ENCODE data around the gene MYL11. TPM values are rescaled to one million over a fixed set of nuclear protein-coding genes. Genes with fewer than 3 reads are reported as not detected.

Gene MYL11
- total RNA-seq, 1 experiment from 2014 or later, result not detected

- Histone ChIP-seq H3K27me3 (ENCODE audit: insufficient read depth, low read length) (no peaks in the 10 kb centered on the region), H3K9me2 (ENCODE audit: insufficient read depth) (no peaks in the 10 kb centered on the region), H3K27ac (ENCODE audit: low read depth, low read length) (no peak overlapping the region), H3K4me3 (replicated peaks in 1 of 2; ENCODE audit: low read depth in 1 of 2, low read length in 2 of 2) (no peak overlapping the region), H2AFZ (ENCODE audit: low read depth, low read length, poor library complexity, severe bottlenecking) (no peak overlapping the region), H3K9me3 (ENCODE audit: control insufficient read depth in 1 of 2, insufficient read depth in 1 of 2, low read depth in 1 of 2, low read length in 2 of 2) (no peaks in the 10 kb centered on the region), H3K79me2 (ENCODE audit: insufficient read depth, low read length) (no peaks in the 10 kb centered on the region), H3K9ac (ENCODE audit: low read length) (no peak overlapping the region; the same call in 1 of the 2 replicates), H3K4me1 (ENCODE audit: control insufficient read depth in 1 of 2, insufficient read depth in 2 of 2, low read length in 2 of 2) (peaks cover 13 to 32% of the 10 kb centered on the region in 2 experiments), H3K36me3 (ENCODE audit: control insufficient read depth in 1 of 2, insufficient read depth in 2 of 2, low read length in 2 of 2) (no peaks in the 10 kb centered on the region), H3K4me2 (ENCODE audit: low read length) (no peak overlapping the region), H4K20me1 (ENCODE audit: insufficient read depth) (no peaks in the 10 kb centered on the region)
- ChIA-PET POLR2A (no interaction called here), CTCF (no interaction called here), RAD21 (ENCODE audit: low non-redundant PET in 1 of 2, low total read pairs in 2 of 2, uncharacterized antibody in 2 of 2, unreplicated experiment in 2 of 2) (no interaction called here)
- no TSS peak for BruUV-seq (replicated peaks)
- ATAC-seq (no peak), DNase-seq (ENCODE audit: low read depth, low spot score) (no peak)
- TF ChIP-seq CEBPB (IDR thresholded peaks at IDR 0.05; ENCODE audit: low read depth) (no peak), SP1 (IDR thresholded peaks at IDR 0.05; ENCODE audit: low read depth) (no peak), POLR2A (IDR thresholded peaks at IDR 0.05; ENCODE audit: borderline replicate concordance, extremely low read depth, insufficient read depth, insufficient read length) (no peak), JUND (IDR thresholded peaks at IDR 0.05) (no peak), EZH2phosphoT487 (IDR thresholded peaks at IDR 0.05; ENCODE audit: borderline replicate concordance) (no peak), CTCF (IDR thresholded peaks at IDR 0.05 in 2 of 3, conservative IDR thresholded peaks at IDR 0.05 in 1 of 3; ENCODE audit: borderline replicate concordance in 1 of 3, insufficient read depth in 1 of 3, low read depth in 2 of 3, low read length in 2 of 3) (no peak), FOSL1 (IDR thresholded peaks at IDR 0.05; ENCODE audit: low read depth) (no peak), ZBTB33 (IDR thresholded peaks at IDR 0.05; ENCODE audit: extremely low read depth, insufficient replicate concordance, low read length) (no peak), REST (IDR thresholded peaks at IDR 0.05; ENCODE audit: low read depth) (no peak), RAD21 (IDR thresholded peaks at IDR 0.05; ENCODE audit: low read depth) (no peak)
- intact Hi-C loops (cut with micrococcal nuclease), result no loop called here
Measured at GRCh38 chr16:30381291-30382041, 6.9 kb downstream of the MYL11 start.
